ENCODE measurements around the gene CCDC28A.

CCDC28A gene

DNA sequence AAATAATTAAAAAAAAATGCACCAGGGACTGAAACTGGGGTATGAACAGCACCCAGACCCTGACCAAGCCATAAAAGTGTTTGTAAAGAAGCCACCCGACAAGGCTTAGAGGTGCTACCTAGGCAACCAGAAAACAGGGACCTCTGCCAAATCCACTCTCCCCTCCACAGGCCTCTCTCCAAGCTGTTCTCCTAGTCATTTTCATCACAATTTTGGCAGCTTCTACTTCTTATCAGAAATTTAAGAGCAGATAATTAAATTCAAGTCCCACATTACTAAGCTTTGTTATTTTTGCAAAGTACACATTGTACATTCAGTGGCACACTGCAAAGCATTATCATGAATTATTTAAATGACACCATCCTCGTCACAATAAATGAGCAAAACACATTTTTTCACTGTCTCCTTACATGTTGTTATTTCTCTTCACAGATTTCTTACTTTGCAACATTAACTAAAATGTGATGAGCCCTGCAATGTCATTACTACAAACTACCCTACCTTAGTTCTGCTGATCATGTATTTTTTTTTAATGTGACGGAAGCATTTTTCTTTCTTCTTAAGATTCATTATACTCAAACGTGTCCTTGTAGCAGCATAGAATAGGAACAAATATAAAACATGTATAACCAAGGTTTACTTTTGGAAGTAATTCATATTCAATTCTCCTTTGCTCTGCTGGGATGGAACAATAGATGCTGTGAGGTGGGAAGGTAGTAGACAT lies 60.4 kb downstream of the CCDC28A start:
- no peak for DNase-seq (ENCODE audit: low spot score)

DNA sequence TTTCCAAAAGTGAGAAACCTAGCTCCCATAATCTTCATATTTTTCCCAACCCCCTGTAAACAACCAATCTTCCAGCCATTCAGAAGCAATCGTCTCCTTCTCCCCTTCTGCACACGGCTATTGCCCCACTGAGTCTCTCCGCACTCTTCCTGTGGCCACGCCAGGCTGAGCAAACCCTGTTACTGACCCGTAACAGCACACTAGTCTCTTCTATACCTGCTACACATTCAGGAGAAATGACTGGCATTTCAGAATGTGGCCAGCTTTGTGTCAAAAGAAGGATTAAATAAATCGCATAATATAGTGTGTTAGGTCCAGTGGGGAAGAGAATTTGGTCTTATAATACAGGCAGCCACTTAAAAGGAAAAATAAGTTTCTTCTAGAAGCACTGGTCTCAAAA lies 63.7 kb downstream of the CCDC28A start:
- DNase-seq (ENCODE audit: low spot score) = no peak

Data from SW480 (cell line).